CD4-positive, alpha-beta T cell (primary cell): ENCODE measurements around the gene EDEM2. TPM values are rescaled to one million over a fixed set of nuclear protein-coding genes. Genes with fewer than 3 reads are reported as not detected.

Experiments
- ATAC-seq: fragments of 200-7000 bp; cut with Tn5 transposase; one replicate; pipeline ENCODE4 v1.10.0; 2022; ENCODE audit warnings: mild to moderate bottlenecking; ENCODE audit not compliant: poor library complexity
- CTCF ChIA-PET: fragments of 350-600 bp; sonication (Branson Sonifier 250); formaldehyde crosslinking; loops from one replicate; lab custom pipeline; 2021; ENCODE audit warnings: antibody characterized with exemption, inconsistent platforms; lab: Charles Lee
- POLR2A ChIA-PET: fragments of 350-600 bp; sonication (Branson Sonifier 250); formaldehyde crosslinking; loops from one replicate; lab custom pipeline; 2021; ENCODE audit warnings: antibody characterized with exemption, inconsistent platforms; lab: Charles Lee
- DNase-seq, 14 experiments: peaks; one replicate each; pipeline ENCODE4 v3.0.0-alpha.2; 2013 to 2020; ENCODE audit warnings: mixed read lengths in 2 of 14
- H3K27ac ChIP-seq, 2 donors: one replicate each; pipeline versions ENCODE4 v1.5.1 to v1.7.0; 2013; ENCODE audit warnings: low read length in 2 of 2, low read depth in 1 of 2, mild to moderate bottlenecking in 1 of 2
- H3K27me3 ChIP-seq, 2 experiments: 1 replicate in 1 of 2; 2 replicates in 1 of 2; pipeline versions ENCODE4 v1.6.1 to v1.7.0; 2013; ENCODE audit warnings: low read length in 2 of 2, control low read depth in 1 of 2, mild to moderate bottlenecking in 1 of 2, moderate library complexity in 1 of 2; ENCODE audit not compliant: insufficient read depth in 2 of 2, control insufficient read depth in 1 of 2
- H3K36me3 ChIP-seq: one replicate; pipeline ENCODE4 v1.6.1; 2013; ENCODE audit warnings: low read length, control low read depth; ENCODE audit not compliant: insufficient read depth
- H3K4me1 ChIP-seq: one replicate; pipeline ENCODE4 v1.6.1; 2013; ENCODE audit warnings: low read length, control low read depth; ENCODE audit not compliant: insufficient read depth
- H3K4me3 ChIP-seq: one replicate; pipeline ENCODE4 v1.5.1; 2013; ENCODE audit warnings: mild to moderate bottlenecking, low read length, moderate library complexity
- H3K9me3 ChIP-seq, 2 experiments: 1 replicate in 1 of 2; 2 replicates in 1 of 2; pipeline versions ENCODE4 v1.6.1 to v1.7.0; 2013; ENCODE audit warnings: low read length in 2 of 2, mild to moderate bottlenecking in 2 of 2, control low read depth in 1 of 2, moderate library complexity in 1 of 2; ENCODE audit not compliant: control insufficient read depth in 1 of 2, insufficient read depth in 1 of 2
- H3K27ac Mint-ChIP-seq: one replicate; pipeline ENCODE4 v1.8.0; 2020; ENCODE audit warnings: mixed read lengths
- H3K27me3 Mint-ChIP-seq: one replicate; pipeline ENCODE4 v1.8.0; 2021; ENCODE audit warnings: mixed read lengths
- H3K36me3 Mint-ChIP-seq: one replicate; pipeline ENCODE4 v1.8.0; 2021; ENCODE audit warnings: low read depth, mixed read lengths
- H3K4me1 Mint-ChIP-seq: one replicate; pipeline ENCODE4 v1.8.0; 2021; ENCODE audit warnings: low read depth, mixed read lengths
- H3K4me3 Mint-ChIP-seq: one replicate; pipeline ENCODE4 v1.8.0; 2020; ENCODE audit warnings: mild to moderate bottlenecking, mixed read lengths
- H3K9me3 Mint-ChIP-seq: one replicate; pipeline ENCODE4 v1.8.0; 2020; ENCODE audit warnings: mixed read lengths
- intact Hi-C, 2 experiments: fragments of 100-400 bp; cut with DNase I in 1 of 2; cut with micrococcal nuclease in 1 of 2; formaldehyde crosslinking; loops; one replicate each; pipeline versions ENCODE4 v1.15.1 to v1.9.0; 2023 to 2025; cut with DNase I, micrococcal nuclease
- total RNA-seq, 174 experiments: library from RNA in 2 of 174; stranded (reverse) in 2 of 174; gene quantifications; one replicate each; pipeline ENCODE4 v1.2.3 and lab custom pipeline; 2021 to 2026
- TF ChIP-seq, protein P1 (sequence below): fragments of 200-600 bp; IDR thresholded peaks from one replicate; pipeline ENCODE4 v1.8.0; 2022; ENCODE audit warnings: antibody characterized with exemption, mild to moderate bottlenecking

EDEM2 gene
- total RNA-seq, 2 experiments from 2014 or later, result 12.2 to 12.6 TPM

DNA sequence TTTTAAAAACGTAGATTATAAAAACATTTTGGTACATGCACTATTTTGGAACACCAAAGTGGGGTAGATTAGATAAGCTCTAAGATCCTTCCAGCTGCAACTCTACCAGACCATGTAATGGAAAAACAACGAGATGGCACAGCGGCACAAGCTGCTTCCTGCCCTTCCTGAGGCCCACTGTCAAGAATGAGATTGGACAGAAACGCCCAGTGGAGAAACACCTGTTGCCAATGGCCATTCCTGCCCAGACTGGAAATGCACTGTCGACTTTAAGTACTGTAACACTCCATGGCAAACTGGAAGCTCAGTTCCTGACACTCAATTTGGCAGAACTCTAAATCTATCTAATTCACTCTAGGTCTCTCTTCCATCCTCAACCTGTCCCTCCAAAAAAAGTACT, 21.4 kb downstream of the EDEM2 start:
- Mint-ChIP-seq H3K27ac (no peak overlapping the region), H3K27me3 (no peaks in the 10 kb centered on the region)

DNA sequence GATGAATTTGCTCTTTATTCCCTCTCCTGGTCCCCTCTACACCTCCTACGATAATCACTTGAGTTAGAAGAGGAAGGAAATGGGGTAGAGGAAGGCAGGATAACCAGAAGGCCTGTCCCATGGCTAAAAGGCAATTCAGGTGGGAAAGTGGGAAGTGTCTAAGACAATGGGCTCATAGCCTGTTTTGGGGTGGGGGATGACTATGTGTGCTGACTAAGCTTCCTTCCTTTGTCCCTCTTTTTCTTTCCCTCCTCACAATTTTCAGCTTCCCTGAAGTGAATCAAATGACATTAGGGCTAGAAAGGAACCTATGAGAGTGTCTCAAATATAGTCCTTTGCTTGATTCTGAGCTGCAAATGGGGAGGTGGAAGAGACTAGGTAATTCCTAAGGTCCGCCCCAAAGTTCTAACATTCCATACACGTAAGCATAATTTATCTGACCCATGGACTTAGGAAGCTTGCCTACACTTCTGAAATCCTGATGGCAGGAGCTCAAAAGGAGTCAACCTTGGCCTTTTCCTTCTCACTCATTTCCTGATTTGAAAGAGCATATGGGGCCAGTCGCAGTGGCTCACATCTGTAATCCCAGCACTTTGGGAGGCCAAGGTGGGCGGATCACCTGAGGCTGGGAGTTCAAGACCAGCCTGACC, 24.3 kb downstream of the EDEM2 start:
- no peak for ATAC-seq

More for the DNA sequence above, 21.4 kb downstream of the EDEM2 start:
- Histone ChIP-seq H3K4me1 (no peaks in the 10 kb centered on the region), H3K36me3 (peaks cover 77% of the 10 kb centered on the region), H3K27me3 (no peaks in the 10 kb centered on the region), H3K27ac (no peak overlapping the region), H3K9me3 (no peaks in the 10 kb centered on the region), H3K4me3 (no peak overlapping the region)
- DNase-seq (no peak), ATAC-seq (no peak)
- intact Hi-C loops, result no loop called here
- no peak overlapping the region for H3K4me3 Mint-ChIP-seq
- peaks cover 78% of the 10 kb centered on the region for H3K36me3 Mint-ChIP-seq
- TF ChIP-seq, protein P1, sequence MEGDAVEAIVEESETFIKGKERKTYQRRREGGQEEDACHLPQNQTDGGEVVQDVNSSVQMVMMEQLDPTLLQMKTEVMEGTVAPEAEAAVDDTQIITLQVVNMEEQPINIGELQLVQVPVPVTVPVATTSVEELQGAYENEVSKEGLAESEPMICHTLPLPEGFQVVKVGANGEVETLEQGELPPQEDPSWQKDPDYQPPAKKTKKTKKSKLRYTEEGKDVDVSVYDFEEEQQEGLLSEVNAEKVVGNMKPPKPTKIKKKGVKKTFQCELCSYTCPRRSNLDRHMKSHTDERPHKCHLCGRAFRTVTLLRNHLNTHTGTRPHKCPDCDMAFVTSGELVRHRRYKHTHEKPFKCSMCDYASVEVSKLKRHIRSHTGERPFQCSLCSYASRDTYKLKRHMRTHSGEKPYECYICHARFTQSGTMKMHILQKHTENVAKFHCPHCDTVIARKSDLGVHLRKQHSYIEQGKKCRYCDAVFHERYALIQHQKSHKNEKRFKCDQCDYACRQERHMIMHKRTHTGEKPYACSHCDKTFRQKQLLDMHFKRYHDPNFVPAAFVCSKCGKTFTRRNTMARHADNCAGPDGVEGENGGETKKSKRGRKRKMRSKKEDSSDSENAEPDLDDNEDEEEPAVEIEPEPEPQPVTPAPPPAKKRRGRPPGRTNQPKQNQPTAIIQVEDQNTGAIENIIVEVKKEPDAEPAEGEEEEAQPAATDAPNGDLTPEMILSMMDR, result no peak
- ChIA-PET POLR2A (no interaction called here), CTCF (no interaction called here)
- no peaks in the 10 kb centered on the region for H3K9me3 Mint-ChIP-seq
- no peaks in the 10 kb centered on the region for H3K4me1 Mint-ChIP-seq

DNA sequence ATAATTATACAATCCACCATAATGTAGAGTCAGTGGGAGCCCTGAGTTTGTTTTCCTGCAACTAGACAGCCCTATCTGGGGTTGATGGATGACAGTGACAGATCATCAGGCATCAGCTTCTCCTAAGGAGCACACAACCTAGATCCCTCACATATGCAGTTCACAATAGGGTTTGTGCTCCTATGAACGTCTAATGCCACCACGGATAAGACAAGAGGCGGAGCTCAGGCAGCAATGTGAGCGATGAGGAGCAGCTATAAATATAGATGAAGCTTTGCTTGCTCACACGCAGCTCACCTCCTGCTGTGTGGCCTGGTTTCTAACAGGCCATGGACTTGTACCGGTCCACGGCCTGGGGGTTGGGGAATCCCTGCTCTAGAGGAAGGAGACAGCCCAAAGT, 25.9 kb downstream of the EDEM2 start:
- ATAC-seq (no peak), DNase-seq (no peak)
- no peaks in the 10 kb centered on the region for H3K9me3 ChIP-seq
- CTCF ChIA-PET, result no interaction called here
- no peak overlapping the region for H3K27ac ChIP-seq
- Mint-ChIP-seq H3K36me3 (peaks cover 96% of the 10 kb centered on the region), H3K4me3 (no peak overlapping the region), H3K27ac (no peak overlapping the region), H3K27me3 (no peaks in the 10 kb centered on the region), H3K9me3 (no peaks in the 10 kb centered on the region), H3K4me1 (no peaks in the 10 kb centered on the region)
- H3K36me3 ChIP-seq, result peaks cover 85% of the 10 kb centered on the region
- POLR2A ChIA-PET, result no interaction called here
- intact Hi-C loops, result no loop called here
- TF ChIP-seq, protein P1, result no peak
- H3K27me3 ChIP-seq, result no peaks in the 10 kb centered on the region
- no peaks in the 10 kb centered on the region for H3K4me1 ChIP-seq
- H3K4me3 ChIP-seq, result no peak overlapping the region

More for the DNA sequence above, 24.3 kb downstream of the EDEM2 start:
- Histone ChIP-seq H3K4me3 (no peak overlapping the region), H3K36me3 (peaks cover 85% of the 10 kb centered on the region), H3K9me3 (no peaks in the 10 kb centered on the region), H3K27ac (no peak overlapping the region), H3K4me1 (no peaks in the 10 kb centered on the region), H3K27me3 (no peaks in the 10 kb centered on the region)
- intact Hi-C loops, result no loop called here
- CTCF ChIA-PET, result interaction anchor here (0.6 kb wide), 1 partner anchor 223 kb away, joined by 6 read pairs; no protein-coding TSS in a partner anchor
- no peak overlapping the region for H3K4me3 Mint-ChIP-seq
- H3K27me3 Mint-ChIP-seq, result no peaks in the 10 kb centered on the region
- TF ChIP-seq, protein P1, result no peak
- no peaks in the 10 kb centered on the region for H3K9me3 Mint-ChIP-seq
- H3K4me1 Mint-ChIP-seq, result no peaks in the 10 kb centered on the region
- no peak for DNase-seq
- no peak overlapping the region for H3K27ac Mint-ChIP-seq
- peaks cover 91% of the 10 kb centered on the region for H3K36me3 Mint-ChIP-seq
- POLR2A ChIA-PET, result interaction anchor here (0.6 to 0.9 kb wide), 2 partner anchors 17 to 225 kb away, joined by 3 read pairs; no protein-coding TSS in a partner anchor
